ENCODE results near the gene LRRN1. TPM values are rescaled to one million over a fixed set of nuclear protein-coding genes. Genes with fewer than 3 reads are reported as not detected.

Gene LRRN1
- not detected in 2 replicates for total RNA-seq

DNA sequence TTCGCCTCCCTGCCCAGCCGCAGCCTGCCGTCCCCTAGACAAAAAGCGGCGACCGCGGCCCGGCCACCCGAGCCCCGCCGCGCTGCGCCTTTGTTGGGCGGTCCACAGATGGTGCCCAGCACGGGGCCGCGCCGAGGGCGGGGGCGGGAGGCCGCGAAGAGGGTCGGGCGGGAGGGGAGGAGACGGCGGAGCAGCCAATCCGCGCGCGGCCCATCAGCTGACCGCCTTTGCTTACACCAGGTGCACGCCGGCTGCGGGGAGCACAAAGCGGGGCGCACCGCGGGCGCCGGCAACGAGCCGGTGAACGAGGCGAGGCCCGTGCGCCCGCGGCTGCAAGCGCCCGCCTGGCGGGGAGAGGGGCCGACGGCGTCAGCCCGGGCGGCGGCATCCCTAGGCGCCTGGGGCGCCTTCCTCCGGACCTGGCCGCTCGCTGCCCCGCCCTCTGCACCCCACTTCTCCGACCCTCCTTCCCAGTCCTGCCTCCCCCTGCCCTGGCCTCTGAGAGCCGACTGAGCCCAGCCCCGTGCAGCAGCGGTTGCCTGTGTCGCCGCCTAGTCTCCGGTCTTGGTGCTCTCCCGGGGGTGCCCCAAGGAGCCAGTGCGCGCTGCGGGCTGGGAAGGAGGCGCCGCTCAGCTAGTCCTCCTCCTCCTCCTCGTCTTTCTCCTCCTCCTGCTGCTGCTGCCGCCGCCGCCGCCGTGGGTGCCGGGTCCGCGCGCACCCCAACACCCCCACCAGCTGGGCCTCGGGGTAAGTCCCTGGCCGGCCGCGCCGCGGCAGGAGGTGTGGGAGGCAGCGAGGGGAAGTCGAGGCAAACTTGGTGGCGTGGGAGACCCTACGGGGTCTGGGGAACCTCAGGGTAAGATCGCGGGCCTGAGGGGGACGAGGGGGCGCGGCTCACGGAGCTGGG is at the start of gene LRRN1:
Gene LRRN1 (plus strand): TSS at position 259 of the 907 bp plus-strand sequence. CDS start 45,211 bp downstream, outside the sequence.

